Nephron (organoid): ENCODE results near the gene CRHBP.

Experiments used
- H3K27ac Mint-ChIP-seq, 3 experiments: 2 replicates each; pipeline ENCODE4 v1.8.0; 2020; ENCODE audit warnings: mixed read lengths in 3 of 3, mild to moderate bottlenecking in 2 of 3, moderate library complexity in 1 of 3
- H3K27me3 Mint-ChIP-seq: 2 replicates; pipeline ENCODE4 v1.8.0; 2021; ENCODE audit warnings: low read depth, mild to moderate bottlenecking, moderate library complexity, mixed read lengths
- H3K36me3 Mint-ChIP-seq: 2 replicates; pipeline ENCODE4 v1.8.0; 2020; ENCODE audit warnings: low read depth, mixed read lengths
- H3K4me1 Mint-ChIP-seq: 2 replicates; pipeline ENCODE4 v1.8.0; 2020; ENCODE audit warnings: mixed read lengths
- H3K4me3 Mint-ChIP-seq, 3 experiments: 2 replicates each; pipeline ENCODE4 v1.8.0; 2020; ENCODE audit warnings: mild to moderate bottlenecking in 3 of 3, mixed read lengths in 3 of 3, moderate library complexity in 2 of 3
- H3K9me3 Mint-ChIP-seq: 2 replicates; pipeline ENCODE4 v1.8.0; 2020; ENCODE audit warnings: mixed read lengths
- TF ChIP-seq, protein P1 (sequence below), 3 experiments: fragments of 200-600 bp; sonication (generic); IDR thresholded peaks; one replicate each; pipeline ENCODE4 v1.5.0; 2021; ENCODE audit warnings: antibody characterized with exemption in 3 of 3; ENCODE audit not compliant: unreplicated experiment in 3 of 3

Gene CRHBP

DNA sequence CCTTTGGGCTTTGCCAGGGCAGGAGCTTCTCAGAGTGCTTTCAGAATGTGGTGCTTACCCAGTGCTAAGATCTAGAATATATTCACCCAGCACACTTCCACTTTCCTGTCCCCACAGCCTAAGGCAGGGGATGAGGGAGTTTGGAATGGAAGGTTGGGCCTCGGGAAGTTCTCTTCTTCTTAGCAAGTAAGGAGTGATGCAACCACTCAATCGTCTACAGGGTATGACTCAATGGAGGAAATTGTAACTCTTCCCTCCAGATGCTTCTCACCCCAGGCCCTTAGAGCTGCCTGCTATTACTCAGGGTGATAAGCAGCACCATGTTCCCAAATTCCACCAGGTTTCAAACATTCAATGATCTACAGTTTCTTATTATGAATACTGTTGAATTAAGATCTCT is 46.6 kb downstream of the CRHBP start:
- TF ChIP-seq, protein P1, sequence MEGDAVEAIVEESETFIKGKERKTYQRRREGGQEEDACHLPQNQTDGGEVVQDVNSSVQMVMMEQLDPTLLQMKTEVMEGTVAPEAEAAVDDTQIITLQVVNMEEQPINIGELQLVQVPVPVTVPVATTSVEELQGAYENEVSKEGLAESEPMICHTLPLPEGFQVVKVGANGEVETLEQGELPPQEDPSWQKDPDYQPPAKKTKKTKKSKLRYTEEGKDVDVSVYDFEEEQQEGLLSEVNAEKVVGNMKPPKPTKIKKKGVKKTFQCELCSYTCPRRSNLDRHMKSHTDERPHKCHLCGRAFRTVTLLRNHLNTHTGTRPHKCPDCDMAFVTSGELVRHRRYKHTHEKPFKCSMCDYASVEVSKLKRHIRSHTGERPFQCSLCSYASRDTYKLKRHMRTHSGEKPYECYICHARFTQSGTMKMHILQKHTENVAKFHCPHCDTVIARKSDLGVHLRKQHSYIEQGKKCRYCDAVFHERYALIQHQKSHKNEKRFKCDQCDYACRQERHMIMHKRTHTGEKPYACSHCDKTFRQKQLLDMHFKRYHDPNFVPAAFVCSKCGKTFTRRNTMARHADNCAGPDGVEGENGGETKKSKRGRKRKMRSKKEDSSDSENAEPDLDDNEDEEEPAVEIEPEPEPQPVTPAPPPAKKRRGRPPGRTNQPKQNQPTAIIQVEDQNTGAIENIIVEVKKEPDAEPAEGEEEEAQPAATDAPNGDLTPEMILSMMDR (IDR thresholded peaks at IDR 0.05; ENCODE audit: unreplicated experiment in 3 of 3): no peak
- H3K4me3 Mint-ChIP-seq: no peak overlapping the region
- no peaks in the 10 kb centered on the region for H3K9me3 Mint-ChIP-seq
- no peaks in the 10 kb centered on the region for H3K4me1 Mint-ChIP-seq
- no peak overlapping the region for H3K27ac Mint-ChIP-seq
- H3K27me3 Mint-ChIP-seq: peaks cover 3% of the 10 kb centered on the region
- H3K36me3 Mint-ChIP-seq: no peaks in the 10 kb centered on the region

DNA sequence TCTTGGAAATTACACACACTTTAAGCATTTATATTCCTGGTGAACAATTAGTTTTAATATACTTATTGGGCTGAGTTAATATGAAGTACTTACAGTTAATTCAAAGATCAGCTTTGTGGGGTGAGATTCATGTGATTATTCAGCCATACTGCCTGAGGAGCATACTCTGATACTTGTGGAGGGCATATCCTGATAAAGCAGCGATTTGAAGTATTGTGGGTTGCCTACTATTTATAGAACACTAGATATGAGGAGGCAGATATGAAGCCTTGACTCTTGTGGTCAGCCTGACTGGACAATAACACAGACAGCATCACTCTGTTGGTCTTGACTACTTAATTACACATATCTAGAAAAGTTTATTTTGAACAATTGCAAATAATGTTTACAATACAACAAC is 50.4 kb downstream of the CRHBP start:
- TF ChIP-seq, protein P1 (IDR thresholded peaks at IDR 0.05; ENCODE audit: unreplicated experiment in 3 of 3): no peak
- Mint-ChIP-seq H3K4me3 (no peak overlapping the region), H3K27ac (no peak overlapping the region), H3K9me3 (no peaks in the 10 kb centered on the region), H3K4me1 (no peaks in the 10 kb centered on the region), H3K36me3 (no peaks in the 10 kb centered on the region), H3K27me3 (peaks cover 3% of the 10 kb centered on the region)

DNA sequence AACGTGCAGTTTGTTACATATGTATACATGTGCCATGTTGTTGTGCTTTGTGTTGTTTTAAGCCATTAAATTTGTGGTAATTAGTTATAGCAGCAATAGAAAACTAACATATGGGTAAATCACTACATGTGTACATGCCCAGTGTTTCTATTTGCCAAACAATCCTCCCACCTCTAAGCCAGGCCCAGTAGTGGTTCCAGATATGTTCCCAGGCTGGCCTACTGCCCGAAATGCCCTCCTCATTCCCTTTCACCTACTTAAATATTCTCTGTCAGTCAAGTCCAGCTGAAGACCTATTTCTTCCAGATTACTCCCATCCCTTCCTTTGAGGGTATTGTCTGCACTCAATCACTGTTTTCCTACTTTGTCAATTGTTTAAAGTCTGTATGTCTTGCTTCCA is 53.3 kb downstream of the CRHBP start:
- no peaks in the 10 kb centered on the region for H3K9me3 Mint-ChIP-seq
- TF ChIP-seq, protein P1 (IDR thresholded peaks at IDR 0.05; ENCODE audit: unreplicated experiment in 3 of 3): no peak
- H3K27ac Mint-ChIP-seq: no peak overlapping the region
- no peaks in the 10 kb centered on the region for H3K4me1 Mint-ChIP-seq
- peaks cover 3% of the 10 kb centered on the region for H3K27me3 Mint-ChIP-seq
- H3K36me3 Mint-ChIP-seq: no peaks in the 10 kb centered on the region
- H3K4me3 Mint-ChIP-seq: no peak overlapping the region

DNA sequence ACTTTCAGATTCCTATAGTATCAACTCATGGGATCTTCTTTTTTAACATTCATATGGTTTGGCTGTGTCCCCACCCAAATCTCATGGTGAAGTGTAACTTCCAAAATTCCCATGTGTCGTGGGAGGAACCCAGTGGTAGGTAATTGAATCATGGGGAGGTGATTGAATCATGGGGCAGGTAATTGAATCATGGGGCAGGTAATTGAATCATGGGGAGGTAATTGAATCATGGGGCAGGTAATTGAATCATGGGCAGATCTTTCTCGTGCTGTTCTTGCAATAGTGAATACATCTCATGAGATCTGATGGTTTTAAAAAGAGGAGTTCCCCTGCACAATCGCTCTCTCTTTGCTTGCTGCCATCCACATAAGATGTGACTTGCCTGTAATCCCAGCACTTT is 55.6 kb downstream of the CRHBP start:
- Mint-ChIP-seq H3K27ac (no peak overlapping the region), H3K4me3 (no peak overlapping the region), H3K27me3 (peaks cover 3% of the 10 kb centered on the region), H3K36me3 (no peaks in the 10 kb centered on the region), H3K4me1 (no peaks in the 10 kb centered on the region), H3K9me3 (no peaks in the 10 kb centered on the region)
- TF ChIP-seq, protein P1 (IDR thresholded peaks at IDR 0.05; ENCODE audit: unreplicated experiment in 3 of 3): no peak

DNA sequence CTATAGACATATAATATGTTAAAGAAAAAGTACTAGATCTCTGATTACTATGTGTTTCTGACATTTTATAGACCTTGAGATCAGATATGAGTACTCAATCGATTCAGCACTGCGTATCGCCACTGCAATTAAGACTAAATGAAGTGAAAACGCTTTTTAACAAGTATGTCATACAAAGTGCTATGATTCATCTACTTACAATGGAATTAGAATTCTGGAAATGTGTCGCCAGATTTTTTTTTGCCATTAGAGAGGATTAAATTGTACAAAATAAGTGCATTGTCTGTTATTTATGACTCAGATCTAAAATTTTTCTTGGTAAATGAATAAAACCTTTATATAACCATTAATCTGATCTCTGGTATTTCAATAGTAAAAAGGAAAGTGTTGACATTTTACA is 57.4 kb downstream of the CRHBP start:
- no peaks in the 10 kb centered on the region for H3K9me3 Mint-ChIP-seq
- H3K27me3 Mint-ChIP-seq: no peaks in the 10 kb centered on the region
- no peaks in the 10 kb centered on the region for H3K4me1 Mint-ChIP-seq
- H3K27ac Mint-ChIP-seq: no peak overlapping the region
- no peak overlapping the region for H3K4me3 Mint-ChIP-seq
- TF ChIP-seq, protein P1 (IDR thresholded peaks at IDR 0.05; ENCODE audit: unreplicated experiment in 3 of 3): no peak
- H3K36me3 Mint-ChIP-seq: no peaks in the 10 kb centered on the region

DNA sequence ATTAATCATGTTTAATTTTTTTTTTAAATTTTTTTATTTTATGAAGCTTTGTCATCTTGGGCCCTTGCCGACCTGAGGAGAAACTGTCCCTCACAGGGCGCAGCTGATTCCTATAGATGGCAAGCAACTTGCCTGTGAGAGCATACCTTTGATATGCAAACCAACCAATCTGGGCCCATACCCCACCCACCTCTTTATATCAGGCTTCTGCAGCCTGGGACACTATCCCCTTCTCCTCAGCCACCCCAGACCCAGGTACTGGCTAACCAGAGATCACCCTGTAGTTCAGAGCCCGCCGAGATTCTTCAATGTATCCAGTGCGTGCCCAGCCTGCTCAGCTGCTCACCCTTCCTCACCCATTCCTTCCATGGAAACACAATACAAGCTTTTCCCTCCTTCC is 58.7 kb downstream of the CRHBP start:
- no peak overlapping the region for H3K27ac Mint-ChIP-seq
- no peaks in the 10 kb centered on the region for H3K9me3 Mint-ChIP-seq
- H3K27me3 Mint-ChIP-seq: no peaks in the 10 kb centered on the region
- H3K36me3 Mint-ChIP-seq: no peaks in the 10 kb centered on the region
- TF ChIP-seq, protein P1 (IDR thresholded peaks at IDR 0.05; ENCODE audit: unreplicated experiment in 3 of 3): no peak
- no peak overlapping the region for H3K4me3 Mint-ChIP-seq
- no peaks in the 10 kb centered on the region for H3K4me1 Mint-ChIP-seq
